ENCODE measurements around the gene GABRG3. TPM values are rescaled to one million over a fixed set of nuclear protein-coding genes. Genes with fewer than 3 reads are reported as not detected.
"Not testable (repeated sequence)": the region's sequence is repeated elsewhere in the genome, so short reads cannot be mapped to it uniquely, and the experiment has no call there.

Gene GABRG3
- polyA plus RNA-seq, 1 donor (not counting 4 experiments of a cell fraction or from before 2014, with no cell fraction given): not detected

- H3K4me3 ChIP-seq (ENCODE audit: control insufficient read depth in 2 of 3, extremely low read depth in 1 of 3, insufficient read depth in 2 of 3, low read depth in 1 of 3, low read length in 3 of 3): no peak overlapping the region
- no peaks in the 10 kb centered on the region for H4K20me1 ChIP-seq (ENCODE audit: control insufficient read depth, extremely low read depth, insufficient read depth, low read length)
- no peaks in the 10 kb centered on the region for H3K4me1 ChIP-seq (ENCODE audit: control insufficient read depth, extremely low read depth, insufficient read depth, low read length)
- H3K9me3 ChIP-seq (ENCODE audit: control insufficient read depth, low read depth, low read length): peaks cover 3% of the 10 kb centered on the region
- no peak overlapping the region for H3K9ac ChIP-seq (ENCODE audit: control insufficient read depth, extremely low read depth, insufficient read depth, low read length)
- H3K36me3 ChIP-seq (ENCODE audit: control insufficient read depth in 2 of 2, extremely low read depth in 1 of 2, insufficient read depth in 2 of 2, low read length in 2 of 2): no peaks in the 10 kb centered on the region
- H3K4me2 ChIP-seq (ENCODE audit: control insufficient read depth, extremely low read depth, insufficient read depth, low read depth, low read length): no peak overlapping the region
- H3K27me3 ChIP-seq (ENCODE audit: control insufficient read depth, extremely low read depth, insufficient read depth, low read length): no peaks in the 10 kb centered on the region
- no peak for FAIRE-seq
- H3K79me2 ChIP-seq (ENCODE audit: control insufficient read depth, insufficient read depth, low read length): no peaks in the 10 kb centered on the region
- no peak overlapping the region for H3K27ac ChIP-seq (ENCODE audit: control insufficient read depth, insufficient read depth, low read length)
- DNase-seq (ENCODE audit: low read depth, low spot score): no peak
- dilution Hi-C loops (cut with MboI; ENCODE audit: extremely low pct_ligation_motif_present, low sequenced_read_pairs): no loop called here
- no peak for TF ChIP-seq EZH2 (IDR thresholded peaks at IDR 0.05; ENCODE audit: low read length)
- H2AFZ ChIP-seq (ENCODE audit: control insufficient read depth, low read length): no peak overlapping the region
- H3K9me1 ChIP-seq (ENCODE audit: control insufficient read depth, extremely low read depth, insufficient read depth, low read length): no peaks in the 10 kb centered on the region
These were observed 212.2 kb downstream of the GABRG3 start for GRCh38 chr15:27183201-27183600.

DNA sequence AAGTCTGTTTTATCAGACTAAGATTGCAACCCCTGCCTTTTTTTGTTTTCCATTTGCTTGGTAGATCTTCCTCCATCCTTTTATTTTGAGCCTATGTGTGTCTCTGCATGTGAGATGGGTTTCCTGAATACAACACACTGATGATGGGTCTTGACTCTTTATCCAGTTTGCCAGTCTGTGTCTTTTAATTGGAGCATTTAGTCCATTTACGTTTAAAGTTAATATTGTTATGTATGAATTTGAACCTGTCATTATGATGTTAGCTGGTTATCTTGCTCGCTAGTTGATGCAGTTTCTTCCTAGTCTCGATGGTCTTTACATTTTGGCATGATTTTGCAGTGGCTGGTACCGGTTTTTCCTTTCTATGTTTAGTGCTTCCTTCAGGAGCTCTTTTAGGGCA, 220.5 kb downstream of the GABRG3 start:
- H3K27me3 ChIP-seq (ENCODE audit: control insufficient read depth, extremely low read depth, insufficient read depth, low read length); FAIRE-seq; H2AFZ ChIP-seq (ENCODE audit: control insufficient read depth, low read length); H3K9me1 ChIP-seq (ENCODE audit: control insufficient read depth, extremely low read depth, insufficient read depth, low read length); H3K9ac ChIP-seq (ENCODE audit: control insufficient read depth, extremely low read depth, insufficient read depth, low read length); DNase-seq (ENCODE audit: low read depth, low spot score); H3K4me1 ChIP-seq (ENCODE audit: control insufficient read depth, extremely low read depth, insufficient read depth, low read length); H3K4me2 ChIP-seq (ENCODE audit: control insufficient read depth, extremely low read depth, insufficient read depth, low read depth, low read length); H3K36me3 ChIP-seq (ENCODE audit: control insufficient read depth in 2 of 2, extremely low read depth in 1 of 2, insufficient read depth in 2 of 2, low read length in 2 of 2); dilution Hi-C loops (cut with MboI; ENCODE audit: extremely low pct_ligation_motif_present, low sequenced_read_pairs); H3K9me3 ChIP-seq (ENCODE audit: control insufficient read depth, low read depth, low read length); H3K27ac ChIP-seq (ENCODE audit: control insufficient read depth, insufficient read depth, low read length); H3K79me2 ChIP-seq (ENCODE audit: control insufficient read depth, insufficient read depth, low read length); H4K20me1 ChIP-seq (ENCODE audit: control insufficient read depth, extremely low read depth, insufficient read depth, low read length); H3K4me3 ChIP-seq (ENCODE audit: control insufficient read depth in 2 of 3, extremely low read depth in 1 of 3, insufficient read depth in 2 of 3, low read depth in 1 of 3, low read length in 3 of 3): not testable (repeated sequence)

GRCh38 chr15:27196691-27197090, 225.7 kb downstream of the GABRG3 start:
- Histone ChIP-seq H3K9me3 (ENCODE audit: control insufficient read depth, low read depth, low read length) (no peaks in the 10 kb centered on the region), H3K36me3 (ENCODE audit: control insufficient read depth in 2 of 2, extremely low read depth in 1 of 2, insufficient read depth in 2 of 2, low read length in 2 of 2) (no peaks in the 10 kb centered on the region), H4K20me1 (ENCODE audit: control insufficient read depth, extremely low read depth, insufficient read depth, low read length) (no peaks in the 10 kb centered on the region), H3K4me2 (ENCODE audit: control insufficient read depth, extremely low read depth, insufficient read depth, low read depth, low read length) (no peak overlapping the region), H3K4me1 (ENCODE audit: control insufficient read depth, extremely low read depth, insufficient read depth, low read length) (no peaks in the 10 kb centered on the region), H3K9me1 (ENCODE audit: control insufficient read depth, extremely low read depth, insufficient read depth, low read length) (no peaks in the 10 kb centered on the region), H3K4me3 (ENCODE audit: control insufficient read depth in 2 of 3, extremely low read depth in 1 of 3, insufficient read depth in 2 of 3, low read depth in 1 of 3, low read length in 3 of 3) (no peak overlapping the region), H3K79me2 (ENCODE audit: control insufficient read depth, insufficient read depth, low read length) (no peaks in the 10 kb centered on the region), H3K9ac (ENCODE audit: control insufficient read depth, extremely low read depth, insufficient read depth, low read length) (no peak overlapping the region), H3K27me3 (ENCODE audit: control insufficient read depth, extremely low read depth, insufficient read depth, low read length) (no peaks in the 10 kb centered on the region), H3K27ac (ENCODE audit: control insufficient read depth, insufficient read depth, low read length) (no peak overlapping the region), H2AFZ (ENCODE audit: control insufficient read depth, low read length) (no peak overlapping the region)
- dilution Hi-C loops (cut with MboI; ENCODE audit: extremely low pct_ligation_motif_present, low sequenced_read_pairs): no loop called here
- DNase-seq (ENCODE audit: low read depth, low spot score) (no peak), FAIRE-seq (no peak)
- TF ChIP-seq EZH2 (IDR thresholded peaks at IDR 0.05; ENCODE audit: low read length) (no peak), CTCF (optimal IDR thresholded peaks at IDR 0.05 in 1 of 3, IDR thresholded peaks at IDR 0.05 in 1 of 3, conservative IDR thresholded peaks at IDR 0.05 in 1 of 3; ENCODE audit: extremely low read depth in 1 of 3, insufficient read depth in 2 of 3, low read length in 3 of 3) (no peak)
